Activated naive CD4-positive, alpha-beta T cell treated with anti-CD3 and anti-CD28 coated beads for 36 hours (primary cell): ENCODE results near the gene STARD3NL. TPM values are rescaled to one million over a fixed set of nuclear protein-coding genes. Genes with fewer than 3 reads are reported as not detected.
A peak's percentile ranks its signal among the peaks of the same experiment; 100 is the strongest.
"Not testable (repeated sequence)": the region's sequence is repeated elsewhere in the genome, so short reads cannot be mapped to it uniquely, and the experiment has no call there.

Experiments
- CTCF ChIA-PET: fragments of 350-600 bp; sonication (Branson Sonifier 250); formaldehyde crosslinking; loops from one replicate; lab custom pipeline; 2021; ENCODE audit warnings: antibody characterized with exemption; lab: Charles Lee
- DNase-seq: peaks from one replicate; pipeline ENCODE4 v3.0.0-alpha.2; 2020
- H3K27ac Mint-ChIP-seq: one replicate; pipeline ENCODE4 v1.8.0; 2021; ENCODE audit warnings: mild to moderate bottlenecking, mixed read lengths
- H3K27me3 Mint-ChIP-seq: one replicate; pipeline ENCODE4 v1.8.0; 2021; ENCODE audit warnings: low read depth, mixed read lengths
- H3K36me3 Mint-ChIP-seq: one replicate; pipeline ENCODE4 v1.8.0; 2021; ENCODE audit warnings: low read depth, mixed read lengths
- H3K4me1 Mint-ChIP-seq: one replicate; pipeline ENCODE4 v1.8.0; 2021; ENCODE audit warnings: low read depth, mixed read lengths
- H3K4me3 Mint-ChIP-seq: one replicate; pipeline ENCODE4 v1.8.0; 2021; ENCODE audit warnings: mild to moderate bottlenecking, moderate library complexity, mixed read lengths
- H3K9me3 Mint-ChIP-seq: one replicate; pipeline ENCODE4 v1.8.0; 2021; ENCODE audit warnings: mixed read lengths
- intact Hi-C: fragments of 100-400 bp; cut with micrococcal nuclease; formaldehyde crosslinking; loops from one replicate; pipeline ENCODE4 v1.15.1; 2023
- total RNA-seq, 2 experiments: library from RNA; stranded (reverse); gene quantifications; one replicate each; pipeline ENCODE4 v1.2.3, GENCODE V29; 2021

STARD3NL gene
- total RNA-seq, 2 experiments from 2014 or later: 23.7 to 25.7 TPM

DNA sequence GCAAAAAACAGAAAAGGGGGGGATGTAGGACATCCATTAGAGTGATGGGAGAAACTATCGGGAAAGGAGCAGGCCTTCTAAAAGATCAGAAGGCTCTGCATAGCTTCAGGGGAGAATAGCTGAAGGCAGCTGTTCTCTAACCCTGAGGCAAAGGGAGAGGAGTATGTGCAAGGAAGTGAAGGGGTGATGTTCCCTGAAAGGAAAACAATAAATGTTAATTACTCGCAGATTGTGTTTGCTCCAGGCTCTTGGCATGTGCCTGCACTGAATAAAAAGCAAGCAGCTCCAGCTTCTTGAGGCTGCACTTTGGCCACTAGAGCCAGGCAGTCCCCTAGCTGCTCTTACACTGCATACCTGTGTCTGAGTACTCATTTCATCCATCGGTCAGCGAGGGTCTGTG lies 14.4 kb upstream of the STARD3NL start:
- DNase-seq: no peak
- Mint-ChIP-seq H3K27me3 (peaks cover 2% of the 10 kb centered on the region), H3K9me3 (no peaks in the 10 kb centered on the region), H3K36me3 (no peaks in the 10 kb centered on the region), H3K4me1 (peaks cover 8% of the 10 kb centered on the region), H3K27ac (no peak overlapping the region), H3K4me3 (no peak overlapping the region)
- CTCF ChIA-PET: no interaction called here
- intact Hi-C loops: no loop called here

DNA sequence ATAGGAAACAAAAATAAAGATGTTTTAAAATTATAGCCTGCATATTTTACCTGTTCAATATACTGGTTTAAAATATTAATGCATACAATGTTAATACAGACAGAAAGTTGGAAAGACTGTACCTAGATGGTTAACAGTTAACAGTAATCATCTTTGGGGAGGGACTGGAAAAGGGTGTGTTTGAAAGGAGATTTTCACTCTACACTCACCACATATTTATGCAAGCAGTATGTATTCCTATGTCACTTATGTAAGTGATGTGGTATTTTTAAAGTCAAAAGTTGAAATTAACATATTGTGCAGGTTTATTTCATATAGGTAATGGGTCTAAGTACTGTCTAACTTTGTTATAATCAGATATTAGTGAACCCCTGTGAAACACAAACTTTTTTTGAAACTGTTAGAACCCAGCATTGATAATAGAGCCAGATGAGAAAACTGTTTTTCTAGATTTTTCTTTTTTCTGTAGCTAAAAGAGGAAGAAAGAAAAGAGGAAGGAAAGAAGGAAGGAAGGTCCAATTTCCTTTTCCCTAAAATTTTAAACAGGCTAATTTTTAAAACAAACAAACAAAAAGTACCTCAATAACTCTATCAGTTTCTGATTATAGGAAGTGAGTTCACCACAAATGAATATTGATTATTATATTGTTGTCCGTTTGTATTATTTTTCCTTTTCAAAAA lies 9.0 kb upstream of the STARD3NL start:
- no peak overlapping the region for H3K27ac Mint-ChIP-seq
- peaks cover 7% of the 10 kb centered on the region for H3K27me3 Mint-ChIP-seq
- H3K4me3 Mint-ChIP-seq: no peak overlapping the region
- DNase-seq: no peak
- CTCF ChIA-PET: interaction anchor here (1.9 kb wide), 1 partner anchor 46 kb away, joined by 5 read pairs; no protein-coding TSS in a partner anchor
- intact Hi-C loops: no loop called here
- no peaks in the 10 kb centered on the region for H3K9me3 Mint-ChIP-seq
- H3K4me1 Mint-ChIP-seq: peaks cover 25% of the 10 kb centered on the region
- H3K36me3 Mint-ChIP-seq: no peaks in the 10 kb centered on the region

DNA sequence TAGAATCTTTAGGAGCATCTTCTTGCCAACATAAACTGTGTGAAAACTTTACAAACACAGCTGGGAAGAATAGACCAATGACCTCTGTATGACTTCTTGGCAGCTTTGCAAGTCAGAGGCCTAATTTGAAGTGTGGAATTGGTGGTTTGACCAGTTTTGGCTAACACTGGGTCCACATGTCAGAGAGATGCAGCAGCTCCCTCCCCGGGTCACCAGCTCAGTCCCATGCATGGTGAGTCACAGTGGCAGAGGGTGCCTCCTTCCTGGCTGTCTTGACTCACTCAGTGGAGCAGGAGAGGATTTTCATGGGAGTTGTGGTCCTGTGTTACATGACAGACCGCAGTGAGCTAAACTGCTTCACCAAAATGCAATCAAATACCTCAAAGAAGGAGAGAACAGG lies 8.2 kb upstream of the STARD3NL start:
- H3K4me1 Mint-ChIP-seq: peaks cover 25% of the 10 kb centered on the region
- DNase-seq: no peak
- no peak overlapping the region for H3K4me3 Mint-ChIP-seq
- CTCF ChIA-PET: interaction anchor here (1.9 kb wide), 1 partner anchor 45 kb away, joined by 5 read pairs; no protein-coding TSS in a partner anchor
- H3K9me3 Mint-ChIP-seq: no peaks in the 10 kb centered on the region
- H3K36me3 Mint-ChIP-seq: no peaks in the 10 kb centered on the region
- intact Hi-C loops: loop anchor here (10.0 kb wide), 2 partner anchors 815 to 1965 kb away; partner anchors contain the start of genes MPLKIP and SUGCT
- H3K27ac Mint-ChIP-seq: no peak overlapping the region
- peaks cover 12% of the 10 kb centered on the region for H3K27me3 Mint-ChIP-seq

DNA sequence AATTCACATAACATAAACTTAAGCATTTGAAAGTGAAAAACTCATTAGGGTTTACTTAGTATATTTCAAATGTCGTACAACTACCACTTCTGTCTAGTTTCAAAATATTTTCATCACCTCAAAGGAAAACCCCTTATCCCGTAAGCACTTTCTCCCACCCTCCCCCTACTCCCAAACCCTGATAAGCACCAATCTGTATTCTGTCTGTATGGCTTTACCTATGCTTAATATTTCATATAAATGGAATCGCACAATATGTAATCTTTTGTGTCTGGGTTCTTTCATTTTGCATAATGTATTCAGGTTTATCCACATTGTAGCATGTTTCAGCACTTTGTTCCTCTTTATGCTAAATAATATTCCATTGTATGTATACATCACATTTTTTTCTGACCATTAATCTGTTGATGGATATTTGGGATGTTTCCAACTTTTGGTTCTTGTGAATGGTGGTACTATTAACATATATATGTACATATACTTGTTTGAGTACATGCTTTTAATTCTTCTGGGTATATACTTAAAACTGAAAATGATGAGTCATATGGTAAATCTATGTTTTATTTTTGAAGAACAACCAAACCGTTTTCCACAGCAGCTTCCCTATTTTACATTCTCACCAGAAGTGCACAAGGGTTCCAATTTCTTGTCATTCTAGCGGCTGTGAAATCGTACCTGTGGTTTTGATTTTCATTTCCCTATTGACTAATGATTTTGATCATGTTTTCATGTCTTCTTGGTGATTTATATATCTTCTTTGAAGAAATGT lies 6.2 kb upstream of the STARD3NL start:
- no peak overlapping the region for H3K4me3 Mint-ChIP-seq
- peak; percentile 29 for DNase-seq
- H3K27me3 Mint-ChIP-seq: peaks cover 13% of the 10 kb centered on the region
- H3K27ac Mint-ChIP-seq: no peak overlapping the region
- CTCF ChIA-PET: interaction anchor here (1.0 to 1.3 kb wide), 2 partner anchors 8 to 197 kb away, joined by 3 to 4 read pairs; no protein-coding TSS in a partner anchor
- no peaks in the 10 kb centered on the region for H3K9me3 Mint-ChIP-seq
- peaks cover 25% of the 10 kb centered on the region for H3K4me1 Mint-ChIP-seq
- no peaks in the 10 kb centered on the region for H3K36me3 Mint-ChIP-seq
- intact Hi-C loops: loop anchor here (2.0 to 10.0 kb wide), 3 partner anchors 255 to 1963 kb away; partner anchors contain the start of genes MPLKIP and SUGCT

DNA sequence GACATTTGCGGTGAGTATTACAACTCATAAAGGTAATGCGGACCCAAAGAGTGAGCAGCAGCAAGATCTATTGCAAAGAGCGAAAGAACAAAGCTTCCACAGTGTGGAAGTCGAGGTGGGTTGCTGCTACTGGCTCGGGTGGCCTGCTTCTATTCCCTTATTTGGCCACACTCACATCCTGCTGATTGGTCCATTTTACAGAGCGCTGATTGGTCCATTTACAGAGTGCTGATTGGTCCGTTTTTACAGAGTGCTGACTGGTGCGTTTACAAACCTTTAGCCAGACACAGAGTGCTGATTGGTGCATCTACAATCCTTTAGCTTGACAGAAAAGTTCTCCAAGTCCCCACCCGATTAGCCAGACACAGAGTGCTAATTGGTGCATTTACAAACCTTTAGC lies 2.5 kb upstream of the STARD3NL start:
- H3K27ac Mint-ChIP-seq, H3K4me3 Mint-ChIP-seq, H3K27me3 Mint-ChIP-seq, CTCF ChIA-PET, H3K36me3 Mint-ChIP-seq, DNase-seq, H3K9me3 Mint-ChIP-seq: not testable (repeated sequence)
- intact Hi-C loops: loop anchor here (5.0 to 10.0 kb wide), 5 partner anchors 728 to 1959 kb away; partner anchors contain the start of genes ELMO1, MPLKIP, SUGCT and VPS41
- H3K4me1 Mint-ChIP-seq: peaks cover 40% of the 10 kb centered on the region

DNA sequence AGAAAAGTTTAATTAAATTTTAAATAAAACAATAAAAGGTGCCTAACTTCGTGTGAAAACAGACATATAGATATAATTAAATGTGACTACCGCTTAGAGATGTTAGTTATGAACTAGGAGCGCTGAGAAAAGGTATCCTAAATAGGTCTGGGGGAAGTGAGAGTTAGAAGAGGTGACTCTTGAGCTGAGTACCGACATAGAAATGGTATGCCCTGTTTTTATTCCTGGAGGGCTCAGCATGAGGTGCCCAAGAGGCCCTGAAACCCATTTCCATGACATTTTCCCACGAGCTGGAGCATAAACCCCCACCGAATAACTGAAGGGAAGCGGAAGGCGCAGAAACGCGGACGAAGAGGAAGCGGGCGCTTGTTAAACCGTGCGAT lies 433 bp upstream of the STARD3NL start:
- peaks cover 9% of the 10 kb centered on the region for H3K27me3 Mint-ChIP-seq
- intact Hi-C loops: loop anchor here (1.0 to 10.0 kb wide), 10 partner anchors 38 to 1957 kb away; partner anchors contain the start of genes ELMO1, EPDR1, MPLKIP and SUGCT
- no peaks in the 10 kb centered on the region for H3K36me3 Mint-ChIP-seq
- peak overlapping the region; percentile 91 for H3K27ac Mint-ChIP-seq
- no peaks in the 10 kb centered on the region for H3K9me3 Mint-ChIP-seq
- H3K4me3 Mint-ChIP-seq: peak overlapping the region; percentile 94
- CTCF ChIA-PET: interaction anchor here (0.5 to 2.4 kb wide), 6 partner anchors 38 to 199 kb away, joined by 3 to 17 read pairs (median 6); no protein-coding TSS in a partner anchor
- no peak for DNase-seq
- H3K4me1 Mint-ChIP-seq: peaks cover 34% of the 10 kb centered on the region

DNA sequence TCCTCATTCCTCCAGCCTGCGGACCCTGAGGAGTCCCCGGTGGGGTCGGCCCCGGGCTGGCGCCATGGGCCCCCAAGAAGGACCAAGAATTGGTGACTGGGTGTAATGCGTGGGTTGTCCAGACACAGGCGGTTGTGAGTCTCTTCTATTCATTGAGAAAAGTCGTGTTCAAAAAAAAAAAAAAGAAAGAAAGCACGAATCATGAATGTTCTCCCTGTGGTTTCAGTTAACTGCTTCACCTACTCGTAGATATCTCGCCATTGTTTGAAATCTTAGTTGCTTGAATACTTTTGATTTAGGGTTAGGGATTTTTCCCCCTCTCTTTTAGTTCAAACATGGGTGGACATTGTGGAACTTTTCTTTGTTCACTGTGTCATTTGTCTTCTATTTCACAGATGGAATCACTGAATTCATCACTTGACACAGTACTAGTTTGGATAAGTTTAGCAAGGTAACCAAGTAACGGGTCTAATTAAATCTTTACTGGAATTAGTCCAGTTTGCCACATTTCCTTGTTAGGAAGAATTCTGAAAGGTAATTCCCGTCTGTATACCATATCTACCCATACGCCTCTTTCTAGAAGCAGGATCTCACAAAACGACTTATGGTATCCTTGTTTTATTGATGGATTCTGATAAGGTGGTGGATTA lies 775 bp downstream of the STARD3NL start:
- peak; percentile 44 for DNase-seq
- peaks cover 32% of the 10 kb centered on the region for H3K4me1 Mint-ChIP-seq
- H3K4me3 Mint-ChIP-seq: peak overlapping the region; percentile 94
- peaks cover 7% of the 10 kb centered on the region for H3K27me3 Mint-ChIP-seq
- H3K27ac Mint-ChIP-seq: peak overlapping the region; percentile 85
- H3K36me3 Mint-ChIP-seq: peaks cover under 1% of the 10 kb centered on the region
- CTCF ChIA-PET: interaction anchor here (1.3 to 2.4 kb wide), 2 partner anchors 37 to 190 kb away, joined by 6 to 17 read pairs; no protein-coding TSS in a partner anchor
- no peaks in the 10 kb centered on the region for H3K9me3 Mint-ChIP-seq
- intact Hi-C loops: loop anchor here (1.0 to 10.0 kb wide), 10 partner anchors 36 to 1956 kb away; partner anchors contain the start of genes ELMO1, EPDR1, MPLKIP and SUGCT

DNA sequence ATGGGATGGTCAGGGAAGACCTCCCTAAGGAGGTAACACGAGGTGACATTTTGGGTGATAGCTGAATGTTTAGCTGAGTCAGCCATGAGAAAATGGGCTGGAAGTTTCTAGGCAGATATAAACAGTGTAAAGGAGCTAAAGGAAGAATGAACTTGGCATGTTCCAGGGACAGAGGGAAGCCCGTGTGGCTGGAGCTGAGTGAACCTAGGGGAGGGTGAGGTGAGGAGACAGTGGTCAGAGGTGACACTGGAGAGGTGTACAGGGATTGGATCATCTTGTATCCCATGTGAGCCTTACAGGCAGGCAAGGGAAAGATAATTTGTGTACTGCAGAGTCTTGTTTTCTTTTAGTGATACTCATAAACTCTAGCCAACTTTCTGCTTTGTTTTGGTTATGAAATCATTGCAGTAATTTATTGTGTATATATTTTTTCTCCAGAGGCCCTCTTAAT lies 1.8 kb downstream of the STARD3NL start:
- H3K27me3 Mint-ChIP-seq: peaks cover under 1% of the 10 kb centered on the region
- DNase-seq: no peak
- no peak overlapping the region for H3K27ac Mint-ChIP-seq
- intact Hi-C loops: loop anchor here (2.0 to 10.0 kb wide), 8 partner anchors 73 to 1955 kb away; partner anchors contain the start of genes ELMO1, MPLKIP, SUGCT and VPS41
- no peaks in the 10 kb centered on the region for H3K9me3 Mint-ChIP-seq
- H3K4me3 Mint-ChIP-seq: peak overlapping the region; percentile 94
- peaks cover 6% of the 10 kb centered on the region for H3K36me3 Mint-ChIP-seq
- CTCF ChIA-PET: interaction anchor here (0.6 to 3.4 kb wide), 8 partner anchors 9 to 262 kb away, joined by 3 to 18 read pairs (median 5); no protein-coding TSS in a partner anchor
- H3K4me1 Mint-ChIP-seq: peaks cover 35% of the 10 kb centered on the region

DNA sequence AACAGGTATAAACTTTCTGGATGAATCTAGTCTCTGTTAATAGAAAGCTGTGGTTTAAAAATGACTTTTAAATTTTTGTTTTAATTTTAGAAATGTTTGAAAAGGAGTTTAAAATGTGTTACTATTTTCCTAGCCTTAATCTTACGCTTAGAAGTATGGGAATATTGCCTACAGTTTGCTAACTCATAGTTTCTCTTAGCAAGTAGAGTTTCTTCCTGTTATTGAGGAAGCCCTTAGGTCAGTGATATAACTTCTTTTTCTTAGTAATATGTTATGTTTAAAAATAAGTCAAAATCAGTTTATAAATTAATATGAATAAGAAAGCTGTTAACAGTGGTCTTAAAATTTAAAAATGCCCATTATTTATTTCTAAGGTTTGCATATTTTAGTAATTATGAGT lies 3.1 kb downstream of the STARD3NL start:
- Mint-ChIP-seq H3K27me3 (no peaks in the 10 kb centered on the region), H3K9me3 (no peaks in the 10 kb centered on the region), H3K4me3 (no peak overlapping the region), H3K4me1 (peaks cover 43% of the 10 kb centered on the region), H3K27ac (no peak overlapping the region), H3K36me3 (peaks cover 10% of the 10 kb centered on the region)
- no peak for DNase-seq
- CTCF ChIA-PET: interaction anchor here (1.0 to 3.4 kb wide), 4 partner anchors 15 to 263 kb away, joined by 3 to 18 read pairs (median 6); no protein-coding TSS in a partner anchor
- intact Hi-C loops: loop anchor here (5.0 kb wide), 1 partner anchor 1789 kb away; no protein-coding TSS in a partner anchor

DNA sequence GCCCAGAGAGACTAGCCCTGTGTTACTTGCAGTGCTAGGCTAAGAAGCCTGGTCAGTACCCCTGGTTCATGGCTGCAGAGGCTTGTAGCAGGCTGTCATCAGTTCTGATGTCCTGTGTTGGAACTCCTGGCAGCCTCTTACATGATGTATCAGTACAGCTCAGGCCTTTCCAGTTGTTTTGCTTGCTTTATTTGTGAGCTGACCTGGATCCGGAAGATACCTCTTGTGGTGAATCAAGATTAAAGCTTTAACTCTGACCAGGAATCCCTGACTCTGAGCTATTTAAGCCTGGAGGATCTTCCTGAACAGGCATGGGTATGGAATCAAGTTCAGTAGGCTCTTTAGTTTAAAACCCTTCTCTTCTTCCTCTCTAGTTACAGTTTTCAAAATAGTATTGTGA lies 4.4 kb downstream of the STARD3NL start:
- Mint-ChIP-seq H3K27me3 (no peaks in the 10 kb centered on the region), H3K9me3 (no peaks in the 10 kb centered on the region), H3K4me3 (no peak overlapping the region), H3K4me1 (peaks cover 43% of the 10 kb centered on the region), H3K27ac (no peak overlapping the region), H3K36me3 (peaks cover 10% of the 10 kb centered on the region)
- CTCF ChIA-PET: interaction anchor here (1.1 to 3.4 kb wide), 2 partner anchors 33 to 73 kb away, joined by 3 to 18 read pairs; no protein-coding TSS in a partner anchor
- DNase-seq: no peak
- intact Hi-C loops: loop anchor here (5.0 kb wide), 1 partner anchor 1790 kb away; no protein-coding TSS in a partner anchor
